ENCODE data around the gene PODXL.

The PODXL gene

GRCh38 chr7:131563918-131564317 lies 7.5 kb upstream of the PODXL start:
- DNase-seq: no peak

DNA sequence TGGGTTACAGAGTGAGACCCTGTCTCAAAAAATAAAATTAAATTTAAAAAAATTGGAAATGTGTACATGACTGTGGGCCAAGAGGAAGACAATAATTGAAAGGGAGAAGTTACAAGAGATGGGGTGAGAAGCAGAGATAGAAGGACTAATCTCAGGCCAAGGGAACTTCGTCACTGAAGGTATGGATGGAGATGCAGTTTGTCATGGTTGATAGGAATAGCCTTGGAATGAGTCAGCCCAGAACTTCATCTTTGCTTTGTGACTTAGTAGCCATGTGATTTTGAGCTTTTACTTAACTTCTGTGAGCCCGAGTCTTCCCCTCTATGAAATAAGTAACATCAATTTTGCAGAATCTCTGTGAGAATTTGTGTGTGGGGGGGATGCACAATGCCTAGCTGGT lies 6.5 kb upstream of the PODXL start:
- DNase-seq: no peak

GRCh38 chr7:131560061-131560460 lies 3.6 kb upstream of the PODXL start:
- no peak for DNase-seq

GRCh38 chr7:131557652-131558385 lies 1.4 kb upstream of the PODXL start:
- DNase-seq: no peak

DNA sequence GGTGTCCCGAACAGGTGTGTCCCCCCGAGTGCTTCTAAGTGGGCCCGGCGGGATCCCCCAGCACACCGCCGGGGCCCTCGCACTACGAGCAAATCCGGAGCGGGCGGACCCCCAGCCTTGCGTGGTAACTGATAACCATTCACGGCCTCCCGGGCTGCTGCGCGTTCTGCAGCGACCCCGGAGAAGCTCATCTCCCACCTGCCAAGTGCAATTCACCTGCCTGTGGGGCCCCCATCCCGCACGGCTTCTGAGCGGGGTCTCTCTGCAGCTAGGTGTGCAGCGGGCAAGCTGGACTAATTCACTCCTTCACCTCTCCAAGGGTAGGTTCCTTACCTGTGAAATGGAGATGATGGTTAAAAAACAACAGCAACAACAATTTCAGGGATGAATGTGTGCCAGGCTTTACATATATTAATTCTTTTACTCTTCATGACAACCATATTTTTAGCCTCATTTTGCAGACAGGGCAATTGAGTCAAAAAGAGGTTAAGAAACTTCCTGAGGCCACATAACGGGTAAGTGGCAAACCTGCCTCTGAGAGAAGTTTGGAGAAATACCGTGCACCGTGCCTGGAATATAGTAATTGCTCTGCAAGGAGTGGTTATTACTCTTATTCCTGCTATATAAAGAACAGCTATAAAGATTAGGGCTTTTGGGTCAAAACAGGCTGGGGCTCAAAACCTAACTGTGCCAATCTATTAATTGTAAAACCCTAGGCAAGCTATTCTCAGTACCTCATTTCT lies 652 bp upstream of the PODXL start:
- no peak for DNase-seq

DNA sequence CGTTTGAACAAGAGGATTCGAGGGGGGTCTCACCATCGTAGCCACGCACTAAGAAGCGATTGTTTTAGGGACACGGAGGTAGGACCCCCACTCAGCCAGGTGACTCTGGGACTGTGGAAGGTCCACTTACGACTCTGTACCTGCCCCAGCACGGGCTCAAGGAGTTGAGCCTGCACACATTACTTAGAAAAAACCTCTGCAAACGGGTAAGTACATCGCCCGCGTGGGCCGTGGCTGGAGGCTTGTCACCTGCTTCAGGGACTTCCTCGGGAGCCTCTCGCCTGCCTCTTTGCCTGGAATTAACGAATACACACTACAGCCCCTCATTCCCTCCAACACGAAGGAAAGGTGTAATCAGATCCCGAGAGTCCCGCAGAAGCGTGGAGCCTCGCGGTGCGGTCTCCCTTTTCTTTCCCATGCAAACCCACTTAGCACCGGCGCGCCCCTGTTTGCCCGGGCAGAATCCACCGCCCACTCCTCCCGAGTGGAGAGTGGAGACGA lies 826 bp downstream of the PODXL start:
- DNase-seq: no peak

DNA sequence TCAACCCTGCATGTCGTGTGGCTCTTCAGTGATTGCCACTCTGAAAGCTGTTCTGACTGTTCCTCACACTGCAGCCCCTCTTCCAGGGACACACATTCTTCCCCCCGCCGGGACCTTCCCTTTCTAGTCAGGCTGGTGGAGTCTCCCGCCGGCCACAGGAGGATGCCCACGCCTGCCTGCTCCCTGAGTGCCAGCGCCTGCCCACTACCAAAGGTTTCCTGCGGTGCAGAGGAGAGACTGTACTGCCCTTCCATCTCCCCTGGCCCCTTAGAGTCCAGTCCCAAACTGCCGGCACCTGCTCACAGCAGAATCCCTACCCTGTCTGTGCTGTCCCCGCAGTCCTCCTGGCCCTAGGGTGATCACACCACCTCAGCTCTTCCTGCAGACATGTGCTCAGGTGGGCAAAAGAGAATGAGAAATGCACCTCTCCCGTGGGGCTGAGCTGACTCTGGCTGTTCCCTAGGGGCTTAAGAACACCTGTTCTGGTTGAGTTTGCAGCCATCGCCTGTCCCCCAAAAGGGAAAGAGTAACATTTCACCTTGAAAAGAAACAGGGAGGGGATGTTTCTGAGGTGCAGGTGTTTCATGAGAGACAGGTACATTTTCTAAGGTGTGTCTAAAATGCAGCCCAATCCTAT lies 1.4 kb downstream of the PODXL start:
- DNase-seq: no peak

- DNase-seq: no peak
These were observed 2.5 kb downstream of the PODXL start for GRCh38 chr7:131553931-131554330.

GRCh38 chr7:131552053-131552452 lies 4.4 kb downstream of the PODXL start:
- no peak for DNase-seq

DNA sequence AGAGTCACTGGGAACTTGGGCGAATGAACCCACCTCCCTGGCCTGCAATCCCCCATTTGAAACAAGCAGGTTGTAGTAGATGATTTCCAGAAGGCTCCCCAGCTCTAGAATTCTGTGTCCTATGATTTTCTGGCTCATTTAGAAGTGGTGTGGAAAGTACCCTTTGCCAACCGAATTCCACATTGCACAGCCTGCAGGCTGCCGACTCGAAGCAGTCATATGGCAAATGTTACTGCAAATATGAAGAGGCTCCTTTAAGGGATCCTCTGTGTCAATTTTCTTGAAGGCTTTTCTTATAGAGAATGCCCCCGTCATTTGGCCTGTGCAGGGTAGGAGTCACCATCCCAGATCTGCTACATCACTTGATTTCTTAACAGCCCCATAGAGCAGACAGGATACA lies 5.6 kb downstream of the PODXL start:
- DNase-seq: no peak

DNA sequence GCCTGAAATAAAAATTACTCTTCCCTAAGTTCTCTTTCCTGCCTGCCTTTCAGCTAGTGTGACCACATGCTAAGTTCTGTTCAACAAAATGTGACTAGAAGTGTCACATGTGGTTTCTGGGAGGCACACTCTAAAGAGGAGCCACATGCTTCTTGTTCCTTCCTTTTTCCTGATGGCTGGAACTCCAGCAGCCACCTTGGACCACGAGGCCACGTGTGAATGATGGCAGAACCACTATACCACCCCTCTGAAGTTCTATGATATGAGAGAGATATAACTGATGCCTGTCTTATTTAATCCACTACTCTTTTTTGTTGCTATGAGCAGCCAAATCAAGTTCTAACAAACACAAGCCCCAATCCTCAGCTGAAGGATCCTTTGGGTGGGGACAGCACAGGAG lies 8.1 kb downstream of the PODXL start:
- no peak for DNase-seq

GRCh38 chr7:131547589-131547988 lies 8.8 kb downstream of the PODXL start:
- DNase-seq: no peak

- peak; percentile 38 for DNase-seq
These were observed 9.8 kb downstream of the PODXL start for GRCh38 chr7:131546583-131547141.

DNA sequence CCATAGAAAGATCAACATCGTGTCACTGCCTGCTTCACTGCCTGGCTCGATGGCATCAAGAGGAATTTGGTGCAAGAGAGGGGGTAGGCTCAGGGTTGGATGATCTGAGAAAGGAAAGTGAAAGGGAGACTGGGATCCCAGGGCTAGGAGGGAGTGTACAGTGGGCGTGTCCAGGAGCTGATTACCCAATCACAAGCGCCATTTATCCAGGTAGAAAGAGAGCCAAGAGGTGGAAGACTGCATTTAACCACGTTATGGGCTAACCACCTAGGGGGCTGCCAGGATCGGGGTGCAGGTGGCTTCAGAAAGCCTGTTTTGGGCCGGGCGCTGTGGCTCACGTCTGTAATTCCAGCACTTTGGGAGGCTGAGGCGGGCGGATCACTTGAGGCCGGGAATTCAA lies 10.3 kb downstream of the PODXL start:
- DNase-seq: no peak

- DNase-seq: no peak
These were observed 11.8 kb downstream of the PODXL start for GRCh38 chr7:131544449-131545301.

DNA sequence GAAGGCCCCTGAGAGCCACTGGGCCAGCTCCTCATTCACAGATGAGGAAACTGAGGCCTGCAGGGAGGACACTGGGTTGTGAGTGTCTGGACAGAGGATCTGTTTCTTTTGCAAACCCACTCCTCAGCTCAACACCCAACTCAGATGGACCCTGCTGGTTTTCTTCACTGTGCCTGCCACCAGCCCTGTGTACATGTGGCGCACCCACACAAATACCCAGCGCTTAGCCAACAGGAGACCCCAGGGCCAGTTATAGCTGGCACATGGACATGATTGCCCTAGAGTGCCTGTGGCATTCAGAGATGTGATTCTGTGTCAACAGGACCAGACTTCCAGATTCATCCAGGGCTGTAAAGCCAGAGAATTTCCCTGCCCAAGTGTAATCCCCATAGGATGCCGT lies 12.4 kb downstream of the PODXL start:
- no peak for DNase-seq

DNA sequence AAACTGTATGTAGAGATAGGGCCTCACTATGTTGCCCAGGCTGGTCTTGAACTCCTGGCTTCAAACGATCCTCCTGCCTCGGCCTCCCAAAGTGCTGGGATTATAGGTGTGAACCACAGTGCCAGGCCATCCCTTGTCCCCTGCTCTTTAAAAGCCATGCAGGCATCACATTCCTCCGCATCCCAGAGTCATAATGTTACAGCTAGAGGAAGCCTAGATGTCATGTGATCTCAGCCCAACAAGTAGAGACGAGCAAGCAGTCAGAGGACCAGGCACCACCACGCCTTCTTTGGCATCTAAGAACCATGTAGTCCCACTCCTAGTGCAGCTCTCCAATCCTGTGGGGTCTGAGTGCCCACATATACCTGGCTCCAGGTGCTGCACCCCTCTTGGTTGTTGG lies 13.1 kb downstream of the PODXL start:
- DNase-seq: no peak

- no peak for DNase-seq
These were observed 15.8 kb downstream of the PODXL start for GRCh38 chr7:131540491-131541162.

DNA sequence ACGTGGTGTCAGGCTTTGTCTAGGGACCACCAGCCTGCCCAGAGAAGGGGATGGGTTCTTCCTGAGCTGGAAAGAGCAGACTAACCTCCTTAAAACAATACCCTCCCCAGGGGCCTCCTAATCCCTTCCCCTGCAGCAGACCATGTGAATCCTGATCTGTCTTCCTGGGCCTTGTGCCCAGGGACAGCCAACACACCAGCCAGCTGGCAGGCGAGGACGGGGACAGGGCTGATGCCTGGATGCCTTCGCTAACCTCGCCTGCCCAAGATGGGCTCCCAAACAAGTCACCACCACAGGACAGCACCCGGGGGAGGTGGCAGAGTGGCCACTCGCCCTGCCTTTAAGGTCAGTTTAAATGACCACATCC lies 17.6 kb downstream of the PODXL start:
- DNase-seq: no peak

DNA sequence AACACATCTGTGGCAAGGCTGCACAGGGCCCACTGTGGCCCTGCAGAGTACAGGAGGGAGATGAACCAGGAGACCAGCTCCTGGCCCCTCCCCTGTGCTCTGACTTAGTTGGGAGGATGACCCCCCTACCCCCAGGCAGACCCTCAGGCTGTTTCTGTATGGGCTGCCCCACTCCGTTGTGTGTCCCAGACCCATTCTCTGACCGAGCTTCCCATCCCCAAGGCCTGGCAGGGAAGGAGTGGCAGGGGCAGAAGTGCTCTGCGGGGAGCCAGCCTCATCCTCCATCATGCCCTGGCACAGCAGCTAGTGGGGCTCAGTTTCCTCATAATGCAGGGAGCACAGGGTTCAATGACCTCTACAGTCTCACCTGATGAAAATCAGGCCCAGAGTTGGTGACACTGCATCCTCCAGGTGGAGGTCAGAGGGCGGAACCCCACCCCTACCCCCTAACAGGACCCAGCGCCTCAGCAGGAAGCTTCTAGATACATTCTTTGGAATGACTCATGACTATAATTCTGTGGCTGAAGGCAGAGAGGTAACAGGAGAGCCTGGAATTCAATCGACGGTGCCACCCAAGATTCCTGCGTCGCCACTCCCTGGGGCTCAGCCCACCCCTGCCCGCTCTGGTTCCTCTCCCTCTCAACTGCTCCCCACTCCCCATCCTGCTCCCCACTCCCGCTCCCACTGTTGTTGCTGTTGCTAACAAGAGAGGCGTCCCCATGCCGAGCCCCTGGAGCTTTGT lies 18.2 kb downstream of the PODXL start:
- DNase-seq: no peak

DNA sequence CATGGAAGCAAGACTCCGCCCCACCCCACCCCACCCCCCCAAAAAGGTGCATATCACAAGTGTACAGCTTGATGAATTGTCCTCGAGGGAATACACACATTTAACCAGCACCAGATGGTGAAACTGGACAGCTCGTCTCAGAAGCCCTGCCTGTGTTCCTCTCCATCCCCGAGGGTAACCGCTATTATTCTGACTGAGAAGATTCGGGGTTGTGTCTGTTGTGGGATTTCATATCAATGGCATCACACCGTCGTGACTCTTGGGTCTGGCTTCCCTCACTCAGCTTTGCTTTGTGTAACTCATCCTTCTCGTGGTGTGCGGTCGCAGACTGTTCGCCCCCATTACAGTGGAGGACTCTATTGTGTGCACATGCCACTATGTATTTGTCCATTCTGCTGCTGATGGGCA lies 18.9 kb downstream of the PODXL start:
- no peak for DNase-seq

All from CD4-positive, alpha-beta T cell treated with Interleukin-21 for 1 hour (primary cell).